ENCODE measurements around the gene WLS. TPM values are rescaled to one million over a fixed set of nuclear protein-coding genes. Genes with fewer than 3 reads are reported as not detected.

WLS gene
- polyA plus RNA-seq, 1 donor from 2014 or later, result 8.8 TPM

DNA sequence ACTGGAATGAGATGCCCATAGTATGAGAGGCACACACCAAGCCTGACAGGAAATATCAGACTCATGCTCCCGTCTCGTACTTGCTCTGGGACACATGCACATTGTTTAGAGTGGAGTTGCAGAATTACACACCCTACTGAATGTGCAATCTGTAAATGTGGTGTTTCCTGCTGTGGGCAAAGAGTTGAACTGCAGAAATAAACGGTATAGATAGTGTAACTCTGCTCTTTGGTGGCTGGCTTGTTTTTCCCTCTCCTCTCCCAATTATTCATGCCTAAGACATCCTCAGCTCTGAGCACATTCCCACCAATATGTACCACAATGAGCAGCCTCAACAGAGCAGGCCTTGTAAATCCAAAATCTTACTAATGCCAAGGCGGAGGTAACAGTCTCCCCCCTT, 91.8 kb downstream of the WLS start:
- peak overlapping the region; percentile 55 for H3K27ac ChIP-seq (ENCODE audit: low read length)
- H3K9ac ChIP-seq (ENCODE audit: low read length), result no peak overlapping the region
- H3K4me2 ChIP-seq (ENCODE audit: low read length), result no peak overlapping the region
- TF ChIP-seq POLR2AphosphoS5 (IDR thresholded peaks at IDR 0.05) (no peak), SMC3 (conservative IDR thresholded peaks at IDR 0.05; ENCODE audit: poor library complexity) (no peak), TAF1 (IDR thresholded peaks at IDR 0.05; ENCODE audit: low read depth) (no peak), CTCF (IDR thresholded peaks at IDR 0.05; ENCODE audit: poor library complexity, severe bottlenecking) (no peak), MXI1 (conservative IDR thresholded peaks at IDR 0.05; ENCODE audit: poor library complexity, severe bottlenecking) (no peak), EZH2 (IDR thresholded peaks at IDR 0.05; ENCODE audit: borderline replicate concordance, insufficient read depth, low read length, poor library complexity, severe bottlenecking) (no peak)
- no peaks in the 10 kb centered on the region for H3K9me3 ChIP-seq (ENCODE audit: low read length)
- no peaks in the 10 kb centered on the region for H3F3A ChIP-seq (ENCODE audit: insufficient read depth, low read length, poor library complexity, severe bottlenecking)
- H2AFZ ChIP-seq (ENCODE audit: low read depth, low read length), result no peak overlapping the region
- H3K9me2 ChIP-seq (ENCODE audit: insufficient read depth, low read length), result no peaks in the 10 kb centered on the region
- H3K36me3 ChIP-seq (ENCODE audit: insufficient read depth, low read length), result no peaks in the 10 kb centered on the region
- no peaks in the 10 kb centered on the region for H4K20me1 ChIP-seq (ENCODE audit: insufficient read depth)
- no peak overlapping the region for H3K4me3 ChIP-seq (ENCODE audit: low read length)
- H3K79me2 ChIP-seq (replicated peaks; ENCODE audit: insufficient read depth, low read length), result no peaks in the 10 kb centered on the region
- H3K27me3 ChIP-seq (ENCODE audit: insufficient read depth, low read depth, low read length), result no peaks in the 10 kb centered on the region

GRCh38 chr1:68136187-68136586, 96.1 kb downstream of the WLS start:
- H3K27me3 ChIP-seq (ENCODE audit: insufficient read depth, low read depth, low read length), result no peaks in the 10 kb centered on the region
- H3K9me2 ChIP-seq (ENCODE audit: insufficient read depth, low read length), result no peaks in the 10 kb centered on the region
- TF ChIP-seq EP300 (conservative IDR thresholded peaks at IDR 0.05; ENCODE audit: poor library complexity, severe bottlenecking), result no peak
- TF ChIP-seq, protein P1, sequence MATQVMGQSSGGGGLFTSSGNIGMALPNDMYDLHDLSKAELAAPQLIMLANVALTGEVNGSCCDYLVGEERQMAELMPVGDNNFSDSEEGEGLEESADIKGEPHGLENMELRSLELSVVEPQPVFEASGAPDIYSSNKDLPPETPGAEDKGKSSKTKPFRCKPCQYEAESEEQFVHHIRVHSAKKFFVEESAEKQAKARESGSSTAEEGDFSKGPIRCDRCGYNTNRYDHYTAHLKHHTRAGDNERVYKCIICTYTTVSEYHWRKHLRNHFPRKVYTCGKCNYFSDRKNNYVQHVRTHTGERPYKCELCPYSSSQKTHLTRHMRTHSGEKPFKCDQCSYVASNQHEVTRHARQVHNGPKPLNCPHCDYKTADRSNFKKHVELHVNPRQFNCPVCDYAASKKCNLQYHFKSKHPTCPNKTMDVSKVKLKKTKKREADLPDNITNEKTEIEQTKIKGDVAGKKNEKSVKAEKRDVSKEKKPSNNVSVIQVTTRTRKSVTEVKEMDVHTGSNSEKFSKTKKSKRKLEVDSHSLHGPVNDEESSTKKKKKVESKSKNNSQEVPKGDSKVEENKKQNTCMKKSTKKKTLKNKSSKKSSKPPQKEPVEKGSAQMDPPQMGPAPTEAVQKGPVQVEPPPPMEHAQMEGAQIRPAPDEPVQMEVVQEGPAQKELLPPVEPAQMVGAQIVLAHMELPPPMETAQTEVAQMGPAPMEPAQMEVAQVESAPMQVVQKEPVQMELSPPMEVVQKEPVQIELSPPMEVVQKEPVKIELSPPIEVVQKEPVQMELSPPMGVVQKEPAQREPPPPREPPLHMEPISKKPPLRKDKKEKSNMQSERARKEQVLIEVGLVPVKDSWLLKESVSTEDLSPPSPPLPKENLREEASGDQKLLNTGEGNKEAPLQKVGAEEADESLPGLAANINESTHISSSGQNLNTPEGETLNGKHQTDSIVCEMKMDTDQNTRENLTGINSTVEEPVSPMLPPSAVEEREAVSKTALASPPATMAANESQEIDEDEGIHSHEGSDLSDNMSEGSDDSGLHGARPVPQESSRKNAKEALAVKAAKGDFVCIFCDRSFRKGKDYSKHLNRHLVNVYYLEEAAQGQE (IDR thresholded peaks at IDR 0.05; ENCODE audit: borderline replicate concordance), result no peak
- H3K4me3 ChIP-seq (ENCODE audit: low read length), result no peak overlapping the region
- H3K79me2 ChIP-seq (replicated peaks; ENCODE audit: insufficient read depth, low read length), result no peaks in the 10 kb centered on the region
- H3F3A ChIP-seq (ENCODE audit: insufficient read depth, low read length, poor library complexity, severe bottlenecking), result no peaks in the 10 kb centered on the region
- no peak overlapping the region for H3K9ac ChIP-seq (ENCODE audit: low read length)
- no peaks in the 10 kb centered on the region for H4K20me1 ChIP-seq (ENCODE audit: insufficient read depth)
- H3K9me3 ChIP-seq (ENCODE audit: low read length), result no peaks in the 10 kb centered on the region
- H3K27ac ChIP-seq (ENCODE audit: low read length), result no peak overlapping the region
- no peak overlapping the region for H2AFZ ChIP-seq (ENCODE audit: low read depth, low read length)
- H3K4me2 ChIP-seq (ENCODE audit: low read length), result no peak overlapping the region
- no peaks in the 10 kb centered on the region for H3K36me3 ChIP-seq (ENCODE audit: insufficient read depth, low read length)

GRCh38 chr1:68132426-68133130, 99.7 kb downstream of the WLS start:
- no peaks in the 10 kb centered on the region for H4K20me1 ChIP-seq (ENCODE audit: insufficient read depth)
- H3K4me3 ChIP-seq (ENCODE audit: low read length), result no peak overlapping the region
- no peak overlapping the region for H3K27ac ChIP-seq (ENCODE audit: low read length)
- H2AFZ ChIP-seq (ENCODE audit: low read depth, low read length), result no peak overlapping the region
- H3F3A ChIP-seq (ENCODE audit: insufficient read depth, low read length, poor library complexity, severe bottlenecking), result no peaks in the 10 kb centered on the region
- no peak overlapping the region for H3K4me2 ChIP-seq (ENCODE audit: low read length)
- H3K79me2 ChIP-seq (replicated peaks; ENCODE audit: insufficient read depth, low read length), result no peaks in the 10 kb centered on the region
- TF ChIP-seq POLR2AphosphoS5 (IDR thresholded peaks at IDR 0.05) (no peak), SMC3 (conservative IDR thresholded peaks at IDR 0.05; ENCODE audit: poor library complexity) (no peak), MXI1 (conservative IDR thresholded peaks at IDR 0.05; ENCODE audit: poor library complexity, severe bottlenecking) (no peak), TAF1 (IDR thresholded peaks at IDR 0.05; ENCODE audit: low read depth) (no peak)
- TF ChIP-seq, protein P1 (IDR thresholded peaks at IDR 0.05; ENCODE audit: borderline replicate concordance), result no peak
- no peaks in the 10 kb centered on the region for H3K36me3 ChIP-seq (ENCODE audit: insufficient read depth, low read length)
- no peak overlapping the region for H3K9ac ChIP-seq (ENCODE audit: low read length)
- no peaks in the 10 kb centered on the region for H3K27me3 ChIP-seq (ENCODE audit: insufficient read depth, low read depth, low read length)
- no peaks in the 10 kb centered on the region for H3K9me2 ChIP-seq (ENCODE audit: insufficient read depth, low read length)
- no peaks in the 10 kb centered on the region for H3K9me3 ChIP-seq (ENCODE audit: low read length)

All from neural cell (in vitro differentiated cells).